GM15510 (cell line): ENCODE results near the gene XYLT1.

Source experiments
- POLR2A ChIP-seq: IDR thresholded peaks from 3 replicates; pipeline ENCODE4 v1.6.1; 2011; ENCODE audit warnings: borderline replicate concordance; ENCODE audit not compliant: insufficient read length; ENCODE audit errors: extremely low read depth

XYLT1 gene

GRCh38 chr16:17343728-17344127 is 127.0 kb downstream of the XYLT1 start:
- no peak for TF ChIP-seq POLR2A

GRCh38 chr16:17343028-17343427 is 127.7 kb downstream of the XYLT1 start:
- no peak for TF ChIP-seq POLR2A

- TF ChIP-seq POLR2A: no peak
Observed at GRCh38 chr16:17342031-17342430, 128.7 kb downstream of the XYLT1 start.

GRCh38 chr16:17340804-17341203 is 130.0 kb downstream of the XYLT1 start:
- no peak for TF ChIP-seq POLR2A

- TF ChIP-seq POLR2A: no peak
Observed at GRCh38 chr16:17339764-17340541, 130.8 kb downstream of the XYLT1 start.

GRCh38 chr16:17338244-17338643 is 132.5 kb downstream of the XYLT1 start:
- no peak for TF ChIP-seq POLR2A

GRCh38 chr16:17336530-17336900 is 134.2 kb downstream of the XYLT1 start:
- no peak for TF ChIP-seq POLR2A

- no peak for TF ChIP-seq POLR2A
Observed at GRCh38 chr16:17335826-17336529, 134.8 kb downstream of the XYLT1 start.

GRCh38 chr16:17334096-17334495 is 136.7 kb downstream of the XYLT1 start:
- no peak for TF ChIP-seq POLR2A

- no peak for TF ChIP-seq POLR2A
Observed at GRCh38 chr16:17333229-17333628, 137.5 kb downstream of the XYLT1 start.

GRCh38 chr16:17331991-17332390 is 138.8 kb downstream of the XYLT1 start:
- no peak for TF ChIP-seq POLR2A

GRCh38 chr16:17331071-17331607 is 139.6 kb downstream of the XYLT1 start:
- no peak for TF ChIP-seq POLR2A

GRCh38 chr16:17330044-17330443 is 140.7 kb downstream of the XYLT1 start:
- TF ChIP-seq POLR2A: no peak

- no peak for TF ChIP-seq POLR2A
Observed at GRCh38 chr16:17329391-17329790, 141.4 kb downstream of the XYLT1 start.

- TF ChIP-seq POLR2A: no peak
Observed at GRCh38 chr16:17328932-17329331, 141.8 kb downstream of the XYLT1 start.

- no peak for TF ChIP-seq POLR2A
Observed at GRCh38 chr16:17327664-17328335, 143.0 kb downstream of the XYLT1 start.

GRCh38 chr16:17325476-17326143 is 145.2 kb downstream of the XYLT1 start:
- TF ChIP-seq POLR2A: no peak
